HG03378 (cell line): Measurements from ENCODE around the gene FOLR2.
"Not testable (repeated sequence)": the region's sequence is repeated elsewhere in the genome, so short reads cannot be mapped to it uniquely, and the experiment has no call there.

ENCODE experiments used
- ATAC-seq: cut with Tn5 transposase; IDR thresholded peaks from one replicate; pipeline ENCODE4 v1.9.1; 2021; ENCODE audit warnings: mild to moderate bottlenecking, moderate library complexity; ENCODE audit not compliant: unreplicated experiment

FOLR2 gene

DNA sequence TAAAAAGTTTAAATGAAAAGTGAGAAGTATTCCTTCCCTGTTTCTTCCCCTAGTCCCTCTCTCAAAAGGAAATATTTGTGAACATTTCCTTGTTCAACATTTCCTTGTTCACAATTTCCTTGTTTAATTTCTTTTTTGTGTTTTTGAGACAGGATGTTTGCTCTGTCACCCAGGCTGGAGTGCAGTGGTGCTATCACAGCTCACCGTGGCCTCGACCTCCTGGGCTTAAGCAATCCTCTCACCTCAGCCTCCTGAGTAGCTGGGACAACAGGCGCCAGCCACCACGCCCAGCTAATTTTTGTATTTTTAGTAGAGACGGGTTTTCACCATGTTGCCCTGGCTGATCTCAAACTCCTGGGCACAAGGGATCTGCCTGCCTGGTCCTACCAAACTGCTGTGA, 50.4 kb downstream of the FOLR2 start:
- ATAC-seq: not testable (repeated sequence)

DNA sequence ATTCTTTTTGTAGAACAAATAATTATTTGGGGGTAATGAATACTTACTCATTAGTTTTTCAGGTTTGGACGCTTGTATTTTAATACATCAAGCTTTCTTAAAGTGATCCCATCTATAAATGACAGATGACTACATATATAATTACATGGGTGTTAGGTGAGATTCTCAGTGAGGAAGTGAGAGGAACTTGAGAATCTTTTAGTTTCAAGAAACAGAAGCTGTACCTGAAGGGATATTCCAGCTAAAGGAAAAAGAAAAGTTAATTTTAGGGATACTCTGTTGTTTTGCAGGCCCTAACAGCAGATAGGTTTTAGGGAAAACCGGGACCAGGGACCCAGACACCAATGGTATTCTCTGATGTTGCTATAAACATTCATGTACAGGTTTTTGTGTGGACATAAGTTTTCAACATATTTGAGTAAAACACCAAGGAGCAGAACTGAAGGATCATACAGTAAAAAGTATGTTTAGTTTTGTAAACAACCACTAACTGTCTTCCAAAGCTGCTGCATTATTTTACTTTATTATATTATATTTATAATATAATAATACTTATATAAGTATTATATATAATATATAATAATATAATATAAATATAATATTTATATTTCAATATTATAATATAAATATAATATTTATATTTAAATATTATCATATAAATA, 51.5 kb downstream of the FOLR2 start:
- ATAC-seq: no peak
